GM19240 (cell line): Measurements from ENCODE around the gene KLHL25.

Experiments
- DNase-seq: peaks from one replicate; pipeline ENCODE4 v3.0.0; 2011; ENCODE audit warnings: low spot score; ENCODE audit not compliant: insufficient read length

The KLHL25 gene

GRCh38 chr15:85760531-85761371 lies 34.0 kb downstream of the KLHL25 start:
- DNase-seq = no peak

DNA sequence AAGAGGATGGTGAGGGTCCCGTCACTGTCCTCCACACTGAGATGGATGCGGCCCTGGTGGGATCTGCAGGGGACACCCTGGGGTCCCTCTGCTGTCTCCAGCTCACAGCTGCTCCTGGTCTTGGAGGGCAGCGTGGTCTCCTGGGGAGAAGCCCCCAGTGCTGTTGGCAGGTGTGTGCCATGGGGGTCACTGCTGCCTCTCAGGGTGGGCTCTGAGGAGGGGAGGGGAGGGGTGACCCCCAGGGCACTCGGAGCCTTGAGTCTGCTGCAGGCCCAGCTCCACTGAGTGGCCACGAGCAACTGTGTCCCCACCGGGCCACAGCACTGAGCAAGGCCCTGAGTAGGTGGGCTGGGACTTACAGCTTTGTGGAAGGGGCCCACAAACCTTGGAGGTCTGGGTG lies 34.7 kb downstream of the KLHL25 start:
- DNase-seq = no peak

- DNase-seq = no peak
These were observed 35.3 kb downstream of the KLHL25 start for GRCh38 chr15:85759376-85759775.

DNA sequence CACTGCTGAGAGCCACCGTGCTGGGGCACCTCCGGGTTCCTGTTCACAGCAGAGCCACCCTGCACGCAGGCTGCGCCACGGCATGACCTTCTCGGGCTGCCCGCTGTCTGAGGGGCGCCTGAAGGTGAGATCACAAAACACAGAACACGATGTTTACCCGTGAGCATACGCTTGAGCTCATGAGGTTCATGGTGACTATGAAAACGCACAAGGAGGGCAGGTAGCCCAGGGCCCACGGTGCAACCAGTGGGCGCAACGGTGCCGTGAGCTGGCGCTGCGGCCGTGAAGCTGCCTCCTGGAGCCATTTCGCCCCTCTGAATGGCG lies 36.1 kb downstream of the KLHL25 start:
- no peak for DNase-seq

GRCh38 chr15:85757939-85758654 lies 36.6 kb downstream of the KLHL25 start:
- DNase-seq = no peak

GRCh38 chr15:85757073-85757938 lies 37.4 kb downstream of the KLHL25 start:
- DNase-seq = no peak

DNA sequence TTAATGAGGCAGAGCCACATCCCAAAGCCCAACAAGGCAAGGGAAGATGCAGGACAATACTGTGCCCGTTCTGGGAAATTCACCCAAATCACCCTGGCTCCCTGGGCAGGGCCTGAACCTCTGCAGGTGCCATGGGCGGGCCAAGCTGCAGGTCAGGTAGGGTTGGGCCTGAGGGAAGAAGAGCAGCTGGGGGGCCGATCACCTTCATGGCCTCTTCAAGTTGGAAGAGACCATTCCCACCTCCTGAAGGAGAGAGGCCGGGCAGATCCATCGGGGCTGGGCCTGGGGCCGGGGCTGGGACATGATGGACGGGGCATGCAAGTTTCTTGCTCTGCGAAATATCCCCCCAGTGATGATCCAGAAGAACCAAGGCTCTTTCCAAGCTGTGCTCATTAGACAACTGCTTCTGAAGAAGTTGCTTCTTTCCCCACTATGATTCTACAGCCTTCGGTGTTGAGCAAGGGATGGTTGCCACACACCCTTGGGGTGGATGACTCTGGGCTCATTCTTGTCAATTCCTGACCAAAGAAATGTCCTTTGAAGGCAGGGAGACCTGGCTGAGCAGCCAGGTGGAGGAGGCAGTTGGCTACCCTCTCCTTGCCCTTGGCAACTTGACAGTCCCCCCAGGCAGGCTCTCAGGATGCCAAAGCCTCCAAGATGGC lies 38.2 kb downstream of the KLHL25 start:
- no peak for DNase-seq

- no peak for DNase-seq
These were observed 38.8 kb downstream of the KLHL25 start for GRCh38 chr15:85755942-85756341.

GRCh38 chr15:85755471-85755870 lies 39.3 kb downstream of the KLHL25 start:
- DNase-seq = no peak

DNA sequence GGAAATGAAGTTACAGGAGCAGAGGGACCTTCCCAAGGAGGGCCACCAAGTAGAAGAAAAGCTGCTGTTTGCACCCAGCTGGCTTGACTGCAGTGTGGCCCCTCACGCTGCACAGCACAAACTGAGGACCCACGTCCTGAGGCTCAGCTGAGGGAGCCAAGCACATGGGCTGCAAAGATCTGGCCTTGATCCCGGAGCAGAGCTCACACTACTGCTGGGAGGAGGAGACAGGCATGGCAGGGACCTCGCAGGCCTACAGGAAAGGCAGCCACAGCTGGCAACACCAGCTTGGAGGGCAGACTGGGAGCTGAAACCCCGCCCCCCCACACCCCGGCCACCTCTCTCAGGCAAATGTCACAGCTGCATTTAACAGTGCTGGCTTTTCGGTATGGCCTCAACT lies 39.7 kb downstream of the KLHL25 start:
- DNase-seq = no peak

DNA sequence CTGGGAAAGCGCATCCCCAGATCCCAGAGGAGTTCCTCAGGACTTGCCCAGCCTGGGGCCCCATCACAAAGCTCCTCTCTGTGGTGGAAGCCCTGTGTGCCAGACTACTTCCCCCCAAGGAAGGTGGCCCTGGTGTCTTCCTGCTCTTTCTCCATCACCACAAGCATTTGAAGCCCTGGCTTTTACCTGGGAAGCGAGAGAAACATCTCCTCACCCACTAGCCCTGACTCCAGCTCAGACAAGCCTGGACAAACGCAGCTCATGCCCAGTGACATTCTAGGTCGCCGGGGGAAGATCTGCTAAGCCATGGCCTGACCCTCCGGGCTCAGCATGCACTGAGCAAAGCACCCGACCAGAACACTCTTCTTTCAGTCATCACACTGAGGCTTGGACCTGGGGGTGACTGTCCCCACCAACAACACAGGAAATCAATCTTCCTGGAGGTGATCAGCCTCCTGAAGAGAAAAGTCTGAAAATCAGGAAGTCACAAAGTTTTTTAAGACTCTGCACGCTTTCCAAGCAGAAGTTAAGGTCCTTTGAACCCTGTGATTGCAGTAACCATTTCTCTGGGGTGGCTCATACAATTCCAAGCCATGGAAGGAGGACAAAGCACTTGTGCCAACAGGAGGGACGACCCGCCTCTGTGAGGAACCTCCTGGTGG lies 40.8 kb downstream of the KLHL25 start:
- no peak for DNase-seq

DNA sequence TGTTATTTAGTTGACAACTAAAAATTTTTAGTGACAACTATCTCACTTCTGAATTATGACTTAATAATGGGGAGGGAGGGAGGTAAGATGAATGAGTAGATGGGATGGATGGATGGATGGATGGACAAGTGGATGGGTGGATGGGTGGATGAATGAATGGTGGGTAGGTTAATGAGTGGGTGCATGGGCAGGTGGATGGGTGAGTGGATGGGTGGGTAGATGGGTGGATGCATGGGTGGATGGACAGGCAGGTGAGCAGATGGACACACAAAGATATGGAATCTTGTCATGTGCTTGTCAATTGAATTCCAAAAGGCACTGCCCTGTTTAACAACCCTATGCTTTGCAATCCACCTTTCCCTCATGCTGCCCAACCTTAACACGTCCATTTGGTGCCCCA lies 41.5 kb downstream of the KLHL25 start:
- DNase-seq = no peak

DNA sequence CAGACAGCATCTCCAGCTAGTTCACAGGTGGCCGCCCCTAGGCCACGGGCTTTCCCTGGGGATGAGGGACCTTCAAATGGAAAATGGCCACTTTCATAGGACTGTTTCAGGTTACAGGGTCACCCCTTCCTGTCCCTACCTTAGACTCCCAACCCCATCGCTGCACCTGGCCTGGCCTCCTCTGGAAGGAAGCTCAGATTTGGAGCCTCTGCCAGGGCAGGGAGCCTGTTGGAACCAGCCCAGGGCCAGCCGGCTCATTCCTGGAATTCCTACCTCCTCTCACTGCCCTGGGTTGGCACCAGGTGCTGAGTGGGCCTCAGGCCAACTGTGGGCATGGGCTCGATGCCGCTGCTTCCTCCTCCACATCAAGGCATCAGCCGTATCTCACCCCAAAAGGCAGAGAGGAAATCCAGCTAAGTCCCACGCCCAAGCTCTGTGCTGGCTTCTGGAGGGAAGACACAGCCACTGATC lies 42.2 kb downstream of the KLHL25 start:
- no peak for DNase-seq

- no peak for DNase-seq
These were observed 42.6 kb downstream of the KLHL25 start for GRCh38 chr15:85752124-85752475.

DNA sequence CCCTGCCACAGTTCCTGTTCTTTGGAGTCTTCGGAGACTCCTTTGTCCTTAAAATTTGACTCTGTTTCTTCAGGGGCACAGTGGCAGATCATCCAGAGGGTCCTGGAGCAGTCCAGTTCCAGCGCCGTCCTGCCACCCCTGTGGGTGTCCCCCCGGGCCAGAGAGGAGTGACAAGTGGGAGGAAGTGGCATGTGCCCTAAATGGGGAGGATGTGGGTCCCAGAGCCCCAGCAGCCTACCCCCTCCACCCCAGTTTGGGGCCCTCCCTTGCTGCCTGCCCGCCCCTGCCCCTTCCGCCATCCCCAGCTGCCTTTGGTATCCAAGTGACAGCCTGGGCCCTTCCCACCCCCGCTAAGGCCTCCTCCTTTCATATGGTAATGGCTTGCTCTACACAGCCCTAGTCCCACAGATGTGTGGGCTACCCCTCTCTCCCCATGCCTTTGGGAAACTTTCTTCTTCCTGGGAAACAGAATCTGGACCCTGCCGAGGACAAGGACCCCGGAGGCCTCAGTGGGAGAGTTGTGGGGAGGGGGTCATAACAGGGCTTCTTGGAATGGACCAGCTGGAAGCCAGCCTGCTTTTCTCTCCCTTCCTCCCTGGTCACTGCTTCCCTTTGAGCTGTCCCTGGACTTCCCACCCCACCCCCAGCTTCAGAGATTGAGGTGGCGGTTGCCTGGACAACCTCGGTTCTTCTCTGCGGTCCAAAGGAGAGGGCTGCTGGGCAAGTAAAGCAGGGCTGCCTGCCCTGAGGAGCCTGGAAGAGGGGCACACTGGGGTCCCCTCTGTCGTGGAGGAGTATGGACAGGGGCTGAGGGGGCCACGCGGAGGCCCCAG lies 43.2 kb downstream of the KLHL25 start:
- no peak for DNase-seq

GRCh38 chr15:85750319-85751290 lies 44.1 kb downstream of the KLHL25 start:
- no peak for DNase-seq

DNA sequence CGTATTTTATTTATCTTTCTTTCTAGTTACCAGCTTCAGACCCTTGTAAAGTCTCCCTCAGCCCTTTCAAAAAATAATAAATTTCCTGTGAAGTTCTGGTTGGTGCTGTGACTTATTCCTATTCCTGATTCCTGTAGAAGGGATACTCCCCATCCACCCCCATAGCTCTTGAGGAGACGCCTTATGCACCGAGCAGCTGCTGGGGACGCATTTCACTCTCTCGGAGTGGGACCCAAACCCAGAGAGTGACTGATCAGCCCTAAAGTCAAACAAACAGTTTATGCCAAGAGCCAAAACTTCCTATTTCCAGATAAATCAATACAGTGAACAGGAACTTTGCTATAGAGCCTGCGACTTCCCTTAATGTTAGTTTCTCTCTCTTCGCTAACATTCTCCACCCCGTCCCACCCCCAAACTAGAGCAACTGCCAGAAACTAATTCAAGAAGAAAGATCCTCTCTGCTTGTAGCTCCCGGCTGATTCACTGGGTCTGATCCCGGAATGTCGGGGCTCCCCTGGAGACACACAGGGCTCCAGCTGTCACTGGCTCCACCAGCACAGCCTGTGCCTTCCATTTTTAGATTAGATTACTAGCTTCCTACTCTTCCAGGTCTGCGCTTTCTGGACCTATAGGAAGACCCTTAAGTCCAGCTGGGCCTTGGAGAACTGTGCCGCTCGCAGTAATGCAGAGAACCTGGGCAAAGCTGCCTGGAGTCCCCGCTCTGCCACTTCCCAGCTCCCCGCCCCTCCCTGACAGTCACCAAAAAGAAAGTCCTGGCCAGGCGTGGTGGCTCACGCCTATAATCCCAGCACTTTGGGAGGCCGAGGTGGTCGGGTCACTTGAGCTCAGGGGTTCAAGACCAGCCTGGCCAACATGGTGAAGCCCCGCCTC lies 45.2 kb downstream of the KLHL25 start:
- DNase-seq = no peak

DNA sequence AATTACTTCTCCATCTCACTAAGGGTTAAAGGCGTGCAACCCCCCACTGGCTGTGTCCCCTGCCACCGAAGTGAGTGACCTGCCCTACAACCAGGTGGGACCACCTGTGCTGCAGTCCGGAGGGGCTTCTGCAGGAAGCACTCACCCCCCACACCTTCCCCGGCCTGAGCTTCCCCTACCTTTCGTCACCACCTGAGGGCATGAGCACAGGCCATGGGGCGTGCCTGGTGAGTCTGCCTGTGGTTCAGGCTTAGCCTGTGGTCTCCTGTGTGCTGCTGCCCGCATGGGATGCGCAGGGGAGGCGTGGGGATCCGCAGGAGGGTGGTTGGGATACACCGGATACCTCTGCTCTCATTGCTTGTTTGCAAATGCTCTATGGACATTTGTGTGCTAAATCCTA lies 46.0 kb downstream of the KLHL25 start:
- DNase-seq = no peak
